ENCODE results near the gene ANKRD29.

ANKRD29 gene

GRCh38 chr18:23683671-23684070, 21.0 kb upstream of the ANKRD29 start:
- no peak overlapping the region; the same call in 1 of the 2 replicates for H3K27ac ChIP-seq
- TF ChIP-seq ZFX (IDR thresholded peaks at IDR 0.05; ENCODE audit: borderline replicate concordance) = no peak
- TF ChIP-seq, protein P1, sequence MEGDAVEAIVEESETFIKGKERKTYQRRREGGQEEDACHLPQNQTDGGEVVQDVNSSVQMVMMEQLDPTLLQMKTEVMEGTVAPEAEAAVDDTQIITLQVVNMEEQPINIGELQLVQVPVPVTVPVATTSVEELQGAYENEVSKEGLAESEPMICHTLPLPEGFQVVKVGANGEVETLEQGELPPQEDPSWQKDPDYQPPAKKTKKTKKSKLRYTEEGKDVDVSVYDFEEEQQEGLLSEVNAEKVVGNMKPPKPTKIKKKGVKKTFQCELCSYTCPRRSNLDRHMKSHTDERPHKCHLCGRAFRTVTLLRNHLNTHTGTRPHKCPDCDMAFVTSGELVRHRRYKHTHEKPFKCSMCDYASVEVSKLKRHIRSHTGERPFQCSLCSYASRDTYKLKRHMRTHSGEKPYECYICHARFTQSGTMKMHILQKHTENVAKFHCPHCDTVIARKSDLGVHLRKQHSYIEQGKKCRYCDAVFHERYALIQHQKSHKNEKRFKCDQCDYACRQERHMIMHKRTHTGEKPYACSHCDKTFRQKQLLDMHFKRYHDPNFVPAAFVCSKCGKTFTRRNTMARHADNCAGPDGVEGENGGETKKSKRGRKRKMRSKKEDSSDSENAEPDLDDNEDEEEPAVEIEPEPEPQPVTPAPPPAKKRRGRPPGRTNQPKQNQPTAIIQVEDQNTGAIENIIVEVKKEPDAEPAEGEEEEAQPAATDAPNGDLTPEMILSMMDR (IDR thresholded peaks at IDR 0.05) = no peak

GRCh38 chr18:23683155-23683554, 20.4 kb upstream of the ANKRD29 start:
- H3K27ac ChIP-seq = no peak overlapping the region
- no peak for TF ChIP-seq ZFX (IDR thresholded peaks at IDR 0.05; ENCODE audit: borderline replicate concordance)
- TF ChIP-seq, protein P1 (IDR thresholded peaks at IDR 0.05) = no peak

DNA sequence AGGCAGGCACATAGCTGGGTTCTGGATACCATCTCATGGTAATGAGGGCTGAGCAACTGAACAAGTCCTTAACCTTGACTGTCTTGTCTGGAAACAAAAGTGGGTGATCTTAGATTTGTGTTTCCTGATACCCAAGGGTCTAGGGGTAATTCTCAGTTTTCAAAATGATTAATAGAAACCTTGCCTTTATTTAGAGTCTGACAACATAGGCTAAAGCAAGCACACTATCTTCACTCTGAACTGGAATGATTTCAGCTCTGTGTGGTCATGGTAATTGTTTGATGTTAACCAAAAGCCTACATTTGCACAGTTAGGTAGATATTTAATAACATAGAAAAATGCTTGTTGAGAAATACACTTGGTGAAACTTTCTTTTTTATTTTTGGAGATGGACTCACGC, 19.8 kb upstream of the ANKRD29 start:
- H3K27ac ChIP-seq = no peak overlapping the region
- TF ChIP-seq, protein P1 (IDR thresholded peaks at IDR 0.05) = no peak
- no peak for TF ChIP-seq ZFX (IDR thresholded peaks at IDR 0.05; ENCODE audit: borderline replicate concordance)

DNA sequence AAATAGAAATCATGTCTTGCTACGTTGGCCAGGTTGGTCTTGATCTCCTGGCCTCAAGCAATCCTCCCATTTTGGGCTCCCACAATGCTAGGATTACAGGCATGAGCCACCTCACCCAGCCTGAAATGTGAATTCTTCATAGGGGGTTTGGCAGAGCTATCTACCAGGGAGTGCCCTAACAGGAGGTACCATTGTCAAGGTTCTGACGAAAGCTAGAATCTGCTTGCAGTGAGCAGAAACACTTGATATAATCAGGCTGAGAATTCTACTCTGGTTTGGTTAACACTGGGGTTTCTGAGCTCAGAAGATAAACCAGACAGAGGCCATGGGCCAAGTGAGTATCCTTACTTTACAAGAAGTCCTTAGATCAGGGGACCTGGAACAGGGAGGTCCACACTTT, 19.3 kb upstream of the ANKRD29 start:
- no peak for TF ChIP-seq ZFX (IDR thresholded peaks at IDR 0.05; ENCODE audit: borderline replicate concordance)
- TF ChIP-seq, protein P1 (IDR thresholded peaks at IDR 0.05) = no peak

GRCh38 chr18:23675896-23676295, 13.2 kb upstream of the ANKRD29 start:
- no peak overlapping the region for H3K27ac ChIP-seq
- TF ChIP-seq, protein P1 (IDR thresholded peaks at IDR 0.05) = no peak
- TF ChIP-seq ZFX (IDR thresholded peaks at IDR 0.05; ENCODE audit: borderline replicate concordance) = no peak

More for the DNA sequence above, 19.3 kb upstream of the ANKRD29 start:
- no peak overlapping the region for H3K27ac ChIP-seq

DNA sequence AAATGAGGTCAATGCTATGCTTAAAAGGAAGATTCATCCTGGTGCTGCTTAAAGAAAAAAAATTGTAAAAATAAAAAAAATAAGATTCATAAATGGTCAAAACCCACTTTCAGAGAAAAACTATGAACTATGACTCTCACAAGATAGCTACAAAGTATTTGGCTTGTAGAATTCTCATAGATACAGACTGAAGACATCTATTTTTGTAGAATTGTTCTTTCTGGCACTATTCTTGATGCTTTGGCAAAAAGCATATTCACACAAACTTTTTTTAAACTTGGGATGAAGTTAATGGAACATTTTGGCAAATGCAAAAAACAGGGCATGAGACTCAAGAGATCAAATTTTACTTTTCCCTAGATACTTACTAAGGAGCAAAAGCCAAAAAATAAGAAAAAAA, 12.5 kb upstream of the ANKRD29 start:
- H3K27ac ChIP-seq = no peak overlapping the region
- TF ChIP-seq, protein P1 (IDR thresholded peaks at IDR 0.05) = no peak
- no peak for TF ChIP-seq ZFX (IDR thresholded peaks at IDR 0.05; ENCODE audit: borderline replicate concordance)

DNA sequence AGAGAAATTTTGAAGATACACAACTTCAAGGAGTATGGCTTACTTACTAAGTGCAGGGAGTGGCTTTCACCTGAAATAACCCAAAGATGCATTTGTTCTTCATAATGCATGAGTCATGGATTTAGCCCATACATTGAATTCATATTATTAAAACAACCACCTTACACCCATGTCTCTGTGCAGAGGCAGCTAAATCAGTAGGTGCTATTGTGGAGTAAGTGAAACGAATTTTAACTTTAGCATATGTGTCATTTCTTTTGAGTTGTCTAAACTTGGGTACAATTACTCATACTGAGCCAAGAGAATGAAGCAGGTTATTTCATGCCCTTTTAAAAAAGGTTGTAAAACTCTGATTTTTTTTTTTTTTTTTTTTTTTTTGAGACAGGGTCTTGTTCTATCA, 11.0 kb upstream of the ANKRD29 start:
- no peak overlapping the region for H3K27ac ChIP-seq
- TF ChIP-seq, protein P1 (IDR thresholded peaks at IDR 0.05) = no peak
- no peak for TF ChIP-seq ZFX (IDR thresholded peaks at IDR 0.05; ENCODE audit: borderline replicate concordance)

Measured in 22Rv1 (cell line).